PC-3 (cell line): Measurements from ENCODE around the gene AMER3. TPM values are rescaled to one million over a fixed set of nuclear protein-coding genes. Genes with fewer than 3 reads are reported as not detected.

Source experiments
- ATAC-seq: fragments of 200-7000 bp; cut with Tn5 transposase; 2 replicates; pipeline ENCODE4 v1.9.1; 2020; ENCODE audit warnings: mild to moderate bottlenecking, moderate library complexity
- BruUV-seq: library from RNA; stranded (reverse); fragments of 400-500 nt; replicated peaks from 2 replicates; lab custom pipeline; 2021; lab: Mats Ljungman, UMichigan
- CTCF ChIA-PET: fragments of 300-600 bp; sonication (Branson Sonifier 250); formaldehyde crosslinking; loops from one replicate; lab custom pipeline; 2022; ENCODE audit warnings: antibody characterized with exemption; lab: Charles Lee
- POLR2A ChIA-PET: fragments of 300-600 bp; sonication (Branson Sonifier 250); formaldehyde crosslinking; loops from one replicate; lab custom pipeline; 2022; ENCODE audit warnings: antibody characterized with exemption; ENCODE audit not compliant: unreplicated experiment; lab: Charles Lee
- DNase-seq: peaks from one replicate; pipeline ENCODE4 v3.0.0-alpha.2; 2015
- H2AFZ ChIP-seq: fragments of 300-600 bp; sonication (generic); 2 replicates; pipeline ENCODE4 v1.6.0; 2016; ENCODE audit warnings: antibody characterized with exemption, low read length
- H3F3A ChIP-seq: fragments of 300-600 bp; sonication (generic); one replicate; pipeline ENCODE4 v1.6.0; 2017; ENCODE audit warnings: antibody characterized with exemption, low read length, control low read depth, mild to moderate bottlenecking; ENCODE audit not compliant: unreplicated experiment
- H3K27ac ChIP-seq: fragments of 300-600 bp; sonication (generic); 2 replicates; pipeline ENCODE4 v1.5.1; 2016; ENCODE audit warnings: mild to moderate bottlenecking, low read length
- H3K27me3 ChIP-seq: fragments of 300-600 bp; sonication (generic); 2 replicates; pipeline ENCODE4 v1.6.1; 2016; ENCODE audit warnings: low read length, mixed read lengths
- H3K36me3 ChIP-seq: fragments of 300-600 bp; sonication (generic); 2 replicates; pipeline ENCODE4 v1.6.1; 2016; ENCODE audit warnings: low read depth, mixed run types, low read length, mixed read lengths
- H3K4me1 ChIP-seq: fragments of 300-600 bp; sonication (generic); 2 replicates; pipeline ENCODE4 v1.5.1; 2016; ENCODE audit warnings: low read length; ENCODE audit not compliant: insufficient read depth
- H3K4me2 ChIP-seq: fragments of 300-600 bp; sonication (generic); 2 replicates; pipeline ENCODE4 v1.6.0; 2016; ENCODE audit warnings: low read length
- H3K4me3 ChIP-seq: fragments of 300-600 bp; sonication (generic); 2 replicates; pipeline ENCODE4 v1.5.1; 2016; ENCODE audit warnings: mild to moderate bottlenecking, low read length, mixed read lengths
- H3K79me2 ChIP-seq: fragments of 300-600 bp; sonication (generic); 2 replicates; pipeline ENCODE4 v1.6.1; 2017; ENCODE audit warnings: low read length, mixed read lengths
- H3K9ac ChIP-seq: fragments of 300-600 bp; sonication (generic); 2 replicates; pipeline ENCODE4 v1.6.0; 2016; ENCODE audit warnings: mild to moderate bottlenecking, low read length
- H3K9me2 ChIP-seq: fragments of 300-600 bp; sonication (generic); replicated peaks from 2 replicates; pipeline ENCODE4 v1.6.1; 2016; ENCODE audit warnings: mixed run types, low read length, mixed read lengths
- H3K9me3 ChIP-seq: fragments of 300-600 bp; sonication (generic); 2 replicates; pipeline ENCODE4 v1.6.1; 2016; ENCODE audit warnings: low read length, mixed read lengths
- H4K20me1 ChIP-seq: fragments of 300-600 bp; sonication (generic); 2 replicates; pipeline ENCODE4 v1.6.1; 2016; ENCODE audit warnings: low read length, mixed read lengths
- EZH2 ChIP-seq: fragments of 300-600 bp; sonication (generic); IDR thresholded peaks from one replicate; pipeline ENCODE4 v1.6.1; 2017; ENCODE audit warnings: antibody characterized with exemption, mild to moderate bottlenecking, low read length; ENCODE audit not compliant: unreplicated experiment
- EZH2phosphoT487 ChIP-seq: fragments of 300-600 bp; sonication (generic); IDR thresholded peaks from 2 replicates; pipeline ENCODE4 v1.6.1; 2018; ENCODE audit warnings: mild to moderate bottlenecking, antibody characterized with exemption, low read length, borderline replicate concordance
- intact Hi-C: fragments of 100-400 bp; cut with micrococcal nuclease; formaldehyde crosslinking; loops from 2 replicates; pipeline ENCODE4 v1.9.0; 2023
- total RNA-seq: library from RNA; depleted of rRNA; stranded (reverse); fragments of >200 nt; gene quantifications from 2 replicates; pipeline ENCODE4 v1.2.3, GENCODE V29; 2014
- TF ChIP-seq, protein P1 (sequence below): fragments of 300-600 bp; sonication (generic); conservative IDR thresholded peaks from 2 replicates; pipeline ENCODE4 v1.5.1; 2017; ENCODE audit warnings: antibody characterized with exemption, low read depth, mild to moderate bottlenecking, low read length

AMER3 gene
- total RNA-seq, 1 experiment from 2014 or later: not detected

DNA sequence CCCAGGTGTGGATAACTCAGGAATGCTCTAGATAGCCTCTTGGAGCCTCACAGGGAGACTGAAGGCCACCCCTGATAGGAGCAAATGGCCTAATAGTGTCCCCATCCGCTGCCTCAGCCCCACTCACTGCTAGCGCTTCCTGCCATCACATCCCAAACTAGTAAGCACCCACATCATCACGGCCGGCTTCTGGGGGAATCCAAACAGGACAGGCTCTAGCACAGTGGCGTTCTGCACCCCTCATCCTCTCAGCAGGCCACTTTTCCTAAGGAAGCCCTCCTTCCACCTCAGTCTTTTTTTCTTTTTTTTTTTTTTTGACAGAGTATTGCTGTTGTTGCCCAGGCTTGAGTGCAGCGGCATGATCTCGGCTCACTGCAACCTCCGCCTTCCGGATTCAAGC lies 6.3 kb upstream of the AMER3 start:
- POLR2A ChIA-PET: no interaction called here
- peaks cover 63% of the 10 kb centered on the region for H3K27me3 ChIP-seq

DNA sequence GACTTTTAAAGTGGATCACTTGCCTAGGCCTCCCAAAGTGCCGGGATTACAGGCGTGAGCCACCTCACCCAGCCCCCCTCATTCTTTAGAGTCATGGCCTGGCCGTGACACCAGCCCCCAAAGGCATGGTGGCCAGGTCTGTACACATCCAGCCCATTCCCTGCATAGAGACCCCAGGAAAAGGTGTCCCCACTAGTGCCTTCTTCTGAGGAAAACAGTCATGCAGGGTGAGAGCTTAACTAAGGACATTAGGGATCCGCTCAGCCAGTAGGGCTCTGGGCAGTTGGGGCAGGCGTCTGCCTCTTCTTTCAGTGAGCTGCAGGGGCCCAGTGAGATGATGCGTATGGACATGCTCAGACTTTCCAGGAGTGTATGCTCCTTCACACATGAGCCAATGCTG lies 5.7 kb upstream of the AMER3 start:
- POLR2A ChIA-PET: no interaction called here
- no peak overlapping the region for H2AFZ ChIP-seq
- H3K79me2 ChIP-seq: no peaks in the 10 kb centered on the region
- intact Hi-C loops: no loop called here
- TF ChIP-seq EZH2phosphoT487 (no peak), EZH2 (no peak)
- TF ChIP-seq, protein P1, sequence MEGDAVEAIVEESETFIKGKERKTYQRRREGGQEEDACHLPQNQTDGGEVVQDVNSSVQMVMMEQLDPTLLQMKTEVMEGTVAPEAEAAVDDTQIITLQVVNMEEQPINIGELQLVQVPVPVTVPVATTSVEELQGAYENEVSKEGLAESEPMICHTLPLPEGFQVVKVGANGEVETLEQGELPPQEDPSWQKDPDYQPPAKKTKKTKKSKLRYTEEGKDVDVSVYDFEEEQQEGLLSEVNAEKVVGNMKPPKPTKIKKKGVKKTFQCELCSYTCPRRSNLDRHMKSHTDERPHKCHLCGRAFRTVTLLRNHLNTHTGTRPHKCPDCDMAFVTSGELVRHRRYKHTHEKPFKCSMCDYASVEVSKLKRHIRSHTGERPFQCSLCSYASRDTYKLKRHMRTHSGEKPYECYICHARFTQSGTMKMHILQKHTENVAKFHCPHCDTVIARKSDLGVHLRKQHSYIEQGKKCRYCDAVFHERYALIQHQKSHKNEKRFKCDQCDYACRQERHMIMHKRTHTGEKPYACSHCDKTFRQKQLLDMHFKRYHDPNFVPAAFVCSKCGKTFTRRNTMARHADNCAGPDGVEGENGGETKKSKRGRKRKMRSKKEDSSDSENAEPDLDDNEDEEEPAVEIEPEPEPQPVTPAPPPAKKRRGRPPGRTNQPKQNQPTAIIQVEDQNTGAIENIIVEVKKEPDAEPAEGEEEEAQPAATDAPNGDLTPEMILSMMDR: no peak
- no peaks in the 10 kb centered on the region for H3K36me3 ChIP-seq
- H3K9me2 ChIP-seq: no peaks in the 10 kb centered on the region
- H3K4me3 ChIP-seq: no peak overlapping the region
- no peaks in the 10 kb centered on the region for H3F3A ChIP-seq
- ATAC-seq: no peak
- H3K9me3 ChIP-seq: no peaks in the 10 kb centered on the region
- no peak overlapping the region for H3K27ac ChIP-seq
- peaks cover 62% of the 10 kb centered on the region for H3K27me3 ChIP-seq
- H4K20me1 ChIP-seq: no peaks in the 10 kb centered on the region
- no peak for DNase-seq
- CTCF ChIA-PET: no interaction called here
- H3K9ac ChIP-seq: no peak overlapping the region
- H3K4me2 ChIP-seq: no peak overlapping the region
- no peaks in the 10 kb centered on the region for H3K4me1 ChIP-seq
- BruUV-seq: no TSS peak

More for the DNA sequence above, 6.3 kb upstream of the AMER3 start:
- BruUV-seq: no TSS peak
- Histone ChIP-seq H3K4me3 (no peak overlapping the region), H3K4me1 (no peaks in the 10 kb centered on the region), H3K79me2 (no peaks in the 10 kb centered on the region), H3K36me3 (no peaks in the 10 kb centered on the region), H3K9me3 (no peaks in the 10 kb centered on the region), H4K20me1 (no peaks in the 10 kb centered on the region), H3F3A (no peaks in the 10 kb centered on the region), H3K9me2 (no peaks in the 10 kb centered on the region), H3K9ac (no peak overlapping the region), H3K27ac (no peak overlapping the region), H2AFZ (no peak overlapping the region), H3K4me2 (no peak overlapping the region)
- DNase-seq (no peak), ATAC-seq (no peak)
- TF ChIP-seq EZH2phosphoT487: no peak
- TF ChIP-seq, protein P1: no peak
- TF ChIP-seq EZH2: no peak
- CTCF ChIA-PET: no interaction called here
- intact Hi-C loops: no loop called here

DNA sequence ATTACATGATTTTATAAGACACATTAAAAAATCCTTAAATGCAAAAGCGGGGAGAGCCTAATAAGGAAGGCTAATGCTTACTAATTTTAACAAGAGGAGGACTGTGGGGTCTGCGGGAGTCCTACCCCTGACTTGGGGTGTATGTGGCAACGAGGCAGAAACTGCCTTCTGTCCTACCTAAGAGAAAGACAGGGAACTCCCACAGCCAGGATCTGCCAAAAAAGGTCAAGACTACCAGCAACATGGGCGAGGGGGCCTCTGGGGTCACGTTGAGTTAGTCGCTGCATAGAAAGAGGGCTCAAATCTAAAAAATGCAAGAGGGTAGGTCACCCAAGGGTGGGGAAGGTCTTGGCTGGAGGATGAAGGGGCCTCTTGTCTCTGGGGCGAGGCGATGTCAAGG lies 529 bp upstream of the AMER3 start:
- intact Hi-C loops: no loop called here
- no peak overlapping the region for H3K27ac ChIP-seq
- no peak overlapping the region for H3K4me3 ChIP-seq
- H2AFZ ChIP-seq: no peak overlapping the region
- H3K36me3 ChIP-seq: no peaks in the 10 kb centered on the region
- peaks cover 72% of the 10 kb centered on the region for H3K27me3 ChIP-seq
- CTCF ChIA-PET: no interaction called here
- H3F3A ChIP-seq: no peaks in the 10 kb centered on the region
- no peaks in the 10 kb centered on the region for H3K9me2 ChIP-seq
- TF ChIP-seq EZH2: no peak
- no peak for TF ChIP-seq EZH2phosphoT487
- TF ChIP-seq, protein P1: no peak
- no peaks in the 10 kb centered on the region for H3K9me3 ChIP-seq
- ATAC-seq (no peak), DNase-seq (no peak)
- H3K4me2 ChIP-seq: no peak overlapping the region
- POLR2A ChIA-PET: no interaction called here
- no peaks in the 10 kb centered on the region for H4K20me1 ChIP-seq
- H3K9ac ChIP-seq: no peak overlapping the region
- BruUV-seq: no TSS peak
- no peaks in the 10 kb centered on the region for H3K79me2 ChIP-seq
- H3K4me1 ChIP-seq: no peaks in the 10 kb centered on the region
